Measurements from ENCODE around the gene USP36. TPM values are rescaled to one million over a fixed set of nuclear protein-coding genes. Genes with fewer than 3 reads are reported as not detected.

Gene USP36
- total RNA-seq, 4 donors from 2014 or later = 36.7 to 63.6 (median 45.2) TPM

- TF ChIP-seq CTCF (IDR thresholded peaks at IDR 0.05) = no peak
- no peak overlapping the region for H3K4me3 ChIP-seq (ENCODE audit: low read depth, poor library complexity, severe bottlenecking)
- 59 to 61% methylated on average over 12 of the region's 12 CpGs for WGBS, 2 donors
- intact Hi-C loops (cut with DNase I; ENCODE audit: low total_unique reads) = no loop called here
- DNase-seq (ENCODE audit: low spot score in 2 of 2) = no peak
Observed at GRCh38 chr17:78774956-78775571, 65.5 kb downstream of the USP36 start.

GRCh38 chr17:78774453-78774852 lies 66.2 kb downstream of the USP36 start:
- WGBS, 2 donors = 39 to 48% methylated on average over 2 of the region's 2 CpGs
- DNase-seq (ENCODE audit: low spot score in 2 of 2) = no peak
- TF ChIP-seq POLR2A (IDR thresholded peaks at IDR 0.05) = no peak
- TF ChIP-seq CTCF (IDR thresholded peaks at IDR 0.05) = no peak
- intact Hi-C loops (cut with DNase I; ENCODE audit: low total_unique reads) = no loop called here
- no peak overlapping the region for H3K4me3 ChIP-seq (ENCODE audit: low read depth, poor library complexity, severe bottlenecking)

- DNase-seq (ENCODE audit: low spot score in 2 of 2) = no peak
- TF ChIP-seq CTCF (IDR thresholded peaks at IDR 0.05) = no peak
- no peak for TF ChIP-seq POLR2A (IDR thresholded peaks at IDR 0.05)
- intact Hi-C loops (cut with DNase I; ENCODE audit: low total_unique reads) = no loop called here
- H3K4me3 ChIP-seq (ENCODE audit: low read depth, poor library complexity, severe bottlenecking) = no peak overlapping the region
- whole genome bisulfite sequencing, 2 donors = 61 to 62% methylated on average over 6 of the region's 6 CpGs
Observed at GRCh38 chr17:78771758-78772382, 68.7 kb downstream of the USP36 start.

GRCh38 chr17:78769196-78769773 lies 71.3 kb downstream of the USP36 start:
- WGBS, 2 donors = 83 to 89% methylated on average over 7 of the region's 7 CpGs
- no peak for DNase-seq (ENCODE audit: low spot score in 2 of 2)
- TF ChIP-seq CTCF (IDR thresholded peaks at IDR 0.05) (no peak), POLR2A (IDR thresholded peaks at IDR 0.05) (no peak)
- intact Hi-C loops (cut with DNase I; ENCODE audit: low total_unique reads) = no loop called here
- no peak overlapping the region for H3K4me3 ChIP-seq (ENCODE audit: low read depth, poor library complexity, severe bottlenecking)

GRCh38 chr17:78767806-78768205 lies 72.8 kb downstream of the USP36 start:
- intact Hi-C loops (cut with DNase I; ENCODE audit: low total_unique reads) = no loop called here
- no peak for DNase-seq (ENCODE audit: low spot score in 2 of 2)
- WGBS, 2 donors = 59 to 61% methylated on average over 4 of the region's 4 CpGs
- H3K4me3 ChIP-seq (ENCODE audit: low read depth, poor library complexity, severe bottlenecking) = no peak overlapping the region
- TF ChIP-seq CTCF (IDR thresholded peaks at IDR 0.05) (no peak), POLR2A (IDR thresholded peaks at IDR 0.05) (no peak)

All from lower leg skin (tissue), 4 donors.